Retinal pigment epithelial cell (primary cell): ENCODE results near the gene EMP2.
"Not testable (repeated sequence)": the region's sequence is repeated elsewhere in the genome, so short reads cannot be mapped to it uniquely, and the experiment has no call there.

Experiments
- DNase-seq: peaks from one replicate; pipeline ENCODE4 v3.0.0-alpha.2; 2010; ENCODE audit warnings: low read depth
- H3K4me3 ChIP-seq: 2 replicates; pipeline ENCODE4 v1.5.1; 2011; ENCODE audit warnings: mild to moderate bottlenecking, low read length, control low read depth, moderate library complexity
- CTCF ChIP-seq: conservative IDR thresholded peaks from 2 replicates; pipeline ENCODE4 v1.5.1; 2011; ENCODE audit warnings: low read depth, low read length, control low read depth, inconsistent platforms

The EMP2 gene

GRCh38 chr16:10514369-10515055 lies 65.9 kb downstream of the EMP2 start:
- peak; percentile 60 for TF ChIP-seq CTCF
- DNase-seq: no peak
- no peak overlapping the region for H3K4me3 ChIP-seq

GRCh38 chr16:10511829-10512228 lies 68.6 kb downstream of the EMP2 start:
- TF ChIP-seq CTCF: no peak
- DNase-seq: no peak
- H3K4me3 ChIP-seq: no peak overlapping the region

GRCh38 chr16:10510279-10510678 lies 70.1 kb downstream of the EMP2 start:
- no peak for DNase-seq
- H3K4me3 ChIP-seq: no peak overlapping the region
- no peak for TF ChIP-seq CTCF

- DNase-seq: no peak
- H3K4me3 ChIP-seq: no peak overlapping the region
- TF ChIP-seq CTCF: peak; percentile 75
These were observed 70.8 kb downstream of the EMP2 start for GRCh38 chr16:10509534-10510025.

- not testable (repeated sequence) for DNase-seq, H3K4me3 ChIP-seq
These were observed 75.1 kb downstream of the EMP2 start for GRCh38 chr16:10505286-10505685.

GRCh38 chr16:10504404-10504885 lies 76.0 kb downstream of the EMP2 start:
- no peak overlapping the region for H3K4me3 ChIP-seq
- TF ChIP-seq CTCF: no peak

GRCh38 chr16:10502776-10503175 lies 77.6 kb downstream of the EMP2 start:
- no peak for TF ChIP-seq CTCF
- H3K4me3 ChIP-seq: no peak overlapping the region
- DNase-seq: no peak

More at GRCh38 chr16:10504404-10504885, 76.0 kb downstream of the EMP2 start:
- DNase-seq: no peak
